AG04450 (cell line): Measurements from ENCODE around the gene PABPN1. TPM values are rescaled to one million over a fixed set of nuclear protein-coding genes. Genes with fewer than 3 reads are reported as not detected.

Source experiments
- polyA plus RNA-seq: library from polyadenylated mRNA; depleted of rRNA; stranded (reverse); fragments of >200 nt; gene quantifications from 2 replicates; pipeline ENCODE4 v1.2.3, GENCODE V29; 2011; rRNA removed

PABPN1 gene
- polyA plus RNA-seq, 1 experiment: 182 TPM

Other genes with a start within 250 kb of the PABPN1 start
- 158 and 173 TPM in 2 replicates for gene ACIN1, start 226.3 kb upstream of the PABPN1 start, polyA plus RNA-seq
- 119 and 128 TPM in 2 replicates for gene C14orf119, start 226.0 kb upstream of the PABPN1 start, polyA plus RNA-seq
- 0.07 and 0.12 TPM in 2 replicates for gene CIROP, start 216.5 kb upstream of the PABPN1 start, polyA plus RNA-seq
- not detected in 2 replicates for gene CEBPE, start 202.2 kb upstream of the PABPN1 start, polyA plus RNA-seq
- 0.78 and 1.4 TPM in 2 replicates for gene SLC7A8, start 137.8 kb upstream of the PABPN1 start, polyA plus RNA-seq
- not detected in 2 replicates for gene RNF212B, start 83.5 kb upstream of the PABPN1 start, polyA plus RNA-seq
- gene HOMEZ, start 35.3 kb upstream of the PABPN1 start, polyA plus RNA-seq: 11.2 and 13.2 TPM in 2 replicates
- gene PPP1R3E, start 18.6 kb upstream of the PABPN1 start, polyA plus RNA-seq: 2.4 and 2.8 TPM in 2 replicates
- gene BCL2L2, start 14.6 kb upstream of the PABPN1 start, polyA plus RNA-seq: 21.5 and 22.2 TPM in 2 replicates
- gene SLC22A17, start 31.4 kb downstream of the PABPN1 start, polyA plus RNA-seq: 17.4 and 27.0 TPM in 2 replicates
- 5.3 and 6.6 TPM in 2 replicates for gene EFS, start 43.7 kb downstream of the PABPN1 start, polyA plus RNA-seq
- not detected in 2 replicates for gene IL25, start 51.4 kb downstream of the PABPN1 start, polyA plus RNA-seq
- 0.37 and 0.47 TPM in 2 replicates for gene CMTM5, start 55.6 kb downstream of the PABPN1 start, polyA plus RNA-seq
- not detected in 2 replicates for gene MYH6, start 86.8 kb downstream of the PABPN1 start, polyA plus RNA-seq
- not detected in 2 replicates for gene MYH7, start 114.2 kb downstream of the PABPN1 start, polyA plus RNA-seq
- 43.3 and 49.8 TPM in 2 replicates for gene NGDN, start 148.2 kb downstream of the PABPN1 start, polyA plus RNA-seq
- gene ZFHX2, start 230.3 kb downstream of the PABPN1 start, polyA plus RNA-seq: 0.09 and 0.14 TPM in 2 replicates
- gene THTPA, start 234.8 kb downstream of the PABPN1 start, polyA plus RNA-seq: 4.9 and 9.3 TPM in 2 replicates
- gene AP1G2, start 246.3 kb downstream of the PABPN1 start, polyA plus RNA-seq: 8.2 and 10.6 TPM in 2 replicates